ENCODE results near the gene ZNF385D. TPM values are rescaled to one million over a fixed set of nuclear protein-coding genes. Genes with fewer than 3 reads are reported as not detected.

ZNF385D gene
- total and polyA plus RNA-seq, 2 experiments from 2014 or later = 2.7 to 12.3 TPM

DNA sequence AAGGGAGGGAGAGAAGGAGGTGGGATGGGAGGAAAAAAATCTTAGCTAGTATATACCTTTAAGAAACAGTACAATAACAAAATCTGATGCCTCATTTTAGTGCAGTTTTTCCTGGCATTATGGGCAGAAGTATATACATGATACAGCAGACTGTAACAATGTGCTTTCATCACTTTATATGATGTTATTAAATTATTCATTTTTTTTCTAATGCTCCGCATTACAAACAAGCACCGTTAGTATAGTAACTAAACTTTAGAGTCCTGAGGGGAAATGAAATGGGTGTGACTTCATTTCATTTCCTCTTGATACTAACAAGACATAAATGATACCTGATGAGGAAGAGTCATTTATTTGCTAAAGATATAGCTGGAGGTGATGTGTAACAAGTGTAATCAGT lies 325.3 kb downstream of the ZNF385D start (continued):
- TF ChIP-seq, protein P1, sequence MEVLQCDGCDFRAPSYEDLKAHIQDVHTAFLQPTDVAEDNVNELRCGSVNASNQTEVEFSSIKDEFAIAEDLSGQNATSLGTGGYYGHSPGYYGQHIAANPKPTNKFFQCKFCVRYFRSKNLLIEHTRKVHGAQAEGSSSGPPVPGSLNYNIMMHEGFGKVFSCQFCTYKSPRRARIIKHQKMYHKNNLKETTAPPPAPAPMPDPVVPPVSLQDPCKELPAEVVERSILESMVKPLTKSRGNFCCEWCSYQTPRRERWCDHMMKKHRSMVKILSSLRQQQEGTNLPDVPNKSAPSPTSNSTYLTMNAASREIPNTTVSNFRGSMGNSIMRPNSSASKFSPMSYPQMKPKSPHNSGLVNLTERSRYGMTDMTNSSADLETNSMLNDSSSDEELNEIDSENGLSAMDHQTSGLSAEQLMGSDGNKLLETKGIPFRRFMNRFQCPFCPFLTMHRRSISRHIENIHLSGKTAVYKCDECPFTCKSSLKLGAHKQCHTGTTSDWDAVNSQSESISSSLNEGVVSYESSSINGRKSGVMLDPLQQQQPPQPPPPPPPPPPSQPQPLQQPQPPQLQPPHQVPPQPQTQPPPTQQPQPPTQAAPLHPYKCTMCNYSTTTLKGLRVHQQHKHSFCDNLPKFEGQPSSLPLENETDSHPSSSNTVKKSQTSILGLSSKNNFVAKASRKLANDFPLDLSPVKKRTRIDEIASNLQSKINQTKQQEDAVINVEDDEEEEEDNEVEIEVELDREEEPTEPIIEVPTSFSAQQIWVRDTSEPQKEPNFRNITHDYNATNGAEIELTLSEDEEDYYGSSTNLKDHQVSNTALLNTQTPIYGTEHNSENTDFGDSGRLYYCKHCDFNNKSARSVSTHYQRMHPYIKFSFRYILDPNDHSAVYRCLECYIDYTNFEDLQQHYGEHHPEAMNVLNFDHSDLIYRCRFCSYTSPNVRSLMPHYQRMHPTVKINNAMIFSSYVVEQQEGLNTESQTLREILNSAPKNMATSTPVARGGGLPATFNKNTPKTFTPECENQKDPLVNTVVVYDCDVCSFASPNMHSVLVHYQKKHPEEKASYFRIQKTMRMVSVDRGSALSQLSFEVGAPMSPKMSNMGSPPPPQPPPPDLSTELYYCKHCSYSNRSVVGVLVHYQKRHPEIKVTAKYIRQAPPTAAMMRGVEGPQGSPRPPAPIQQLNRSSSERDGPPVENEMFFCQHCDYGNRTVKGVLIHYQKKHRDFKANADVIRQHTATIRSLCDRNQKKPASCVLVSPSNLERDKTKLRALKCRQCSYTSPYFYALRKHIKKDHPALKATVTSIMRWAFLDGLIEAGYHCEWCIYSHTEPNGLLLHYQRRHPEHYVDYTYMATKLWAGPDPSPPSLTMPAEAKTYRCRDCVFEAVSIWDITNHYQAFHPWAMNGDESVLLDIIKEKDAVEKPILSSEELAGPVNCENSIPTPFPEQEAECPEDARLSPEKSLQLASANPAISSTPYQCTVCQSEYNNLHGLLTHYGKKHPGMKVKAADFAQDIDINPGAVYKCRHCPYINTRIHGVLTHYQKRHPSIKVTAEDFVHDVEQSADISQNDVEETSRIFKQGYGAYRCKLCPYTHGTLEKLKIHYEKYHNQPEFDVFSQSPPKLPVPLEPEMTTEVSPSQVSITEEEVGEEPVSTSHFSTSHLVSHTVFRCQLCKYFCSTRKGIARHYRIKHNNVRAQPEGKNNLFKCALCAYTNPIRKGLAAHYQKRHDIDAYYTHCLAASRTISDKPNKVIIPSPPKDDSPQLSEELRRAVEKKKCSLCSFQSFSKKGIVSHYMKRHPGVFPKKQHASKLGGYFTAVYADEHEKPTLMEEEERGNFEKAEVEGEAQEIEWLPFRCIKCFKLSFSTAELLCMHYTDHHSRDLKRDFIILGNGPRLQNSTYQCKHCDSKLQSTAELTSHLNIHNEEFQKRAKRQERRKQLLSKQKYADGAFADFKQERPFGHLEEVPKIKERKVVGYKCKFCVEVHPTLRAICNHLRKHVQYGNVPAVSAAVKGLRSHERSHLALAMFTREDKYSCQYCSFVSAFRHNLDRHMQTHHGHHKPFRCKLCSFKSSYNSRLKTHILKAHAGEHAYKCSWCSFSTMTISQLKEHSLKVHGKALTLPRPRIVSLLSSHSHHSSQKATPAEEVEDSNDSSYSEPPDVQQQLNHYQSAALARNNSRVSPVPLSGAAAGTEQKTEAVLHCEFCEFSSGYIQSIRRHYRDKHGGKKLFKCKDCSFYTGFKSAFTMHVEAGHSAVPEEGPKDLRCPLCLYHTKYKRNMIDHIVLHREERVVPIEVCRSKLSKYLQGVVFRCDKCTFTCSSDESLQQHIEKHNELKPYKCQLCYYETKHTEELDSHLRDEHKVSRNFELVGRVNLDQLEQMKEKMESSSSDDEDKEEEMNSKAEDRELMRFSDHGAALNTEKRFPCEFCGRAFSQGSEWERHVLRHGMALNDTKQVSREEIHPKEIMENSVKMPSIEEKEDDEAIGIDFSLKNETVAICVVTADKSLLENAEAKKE (CRISPR knock-in tag; IDR thresholded peaks at IDR 0.05) = no peak
- no peak for TF ChIP-seq EZH2phosphoT487 (IDR thresholded peaks at IDR 0.05; ENCODE audit: unreplicated experiment)
- no peak for TF ChIP-seq ZNF331 (CRISPR knock-in tag; IDR thresholded peaks at IDR 0.05; ENCODE audit: low read depth)
- TF ChIP-seq, protein P2, sequence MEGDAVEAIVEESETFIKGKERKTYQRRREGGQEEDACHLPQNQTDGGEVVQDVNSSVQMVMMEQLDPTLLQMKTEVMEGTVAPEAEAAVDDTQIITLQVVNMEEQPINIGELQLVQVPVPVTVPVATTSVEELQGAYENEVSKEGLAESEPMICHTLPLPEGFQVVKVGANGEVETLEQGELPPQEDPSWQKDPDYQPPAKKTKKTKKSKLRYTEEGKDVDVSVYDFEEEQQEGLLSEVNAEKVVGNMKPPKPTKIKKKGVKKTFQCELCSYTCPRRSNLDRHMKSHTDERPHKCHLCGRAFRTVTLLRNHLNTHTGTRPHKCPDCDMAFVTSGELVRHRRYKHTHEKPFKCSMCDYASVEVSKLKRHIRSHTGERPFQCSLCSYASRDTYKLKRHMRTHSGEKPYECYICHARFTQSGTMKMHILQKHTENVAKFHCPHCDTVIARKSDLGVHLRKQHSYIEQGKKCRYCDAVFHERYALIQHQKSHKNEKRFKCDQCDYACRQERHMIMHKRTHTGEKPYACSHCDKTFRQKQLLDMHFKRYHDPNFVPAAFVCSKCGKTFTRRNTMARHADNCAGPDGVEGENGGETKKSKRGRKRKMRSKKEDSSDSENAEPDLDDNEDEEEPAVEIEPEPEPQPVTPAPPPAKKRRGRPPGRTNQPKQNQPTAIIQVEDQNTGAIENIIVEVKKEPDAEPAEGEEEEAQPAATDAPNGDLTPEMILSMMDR (conservative IDR thresholded peaks at IDR 0.05; ENCODE audit: low read depth in 2 of 2) = no peak
- TF ChIP-seq, protein P3, sequence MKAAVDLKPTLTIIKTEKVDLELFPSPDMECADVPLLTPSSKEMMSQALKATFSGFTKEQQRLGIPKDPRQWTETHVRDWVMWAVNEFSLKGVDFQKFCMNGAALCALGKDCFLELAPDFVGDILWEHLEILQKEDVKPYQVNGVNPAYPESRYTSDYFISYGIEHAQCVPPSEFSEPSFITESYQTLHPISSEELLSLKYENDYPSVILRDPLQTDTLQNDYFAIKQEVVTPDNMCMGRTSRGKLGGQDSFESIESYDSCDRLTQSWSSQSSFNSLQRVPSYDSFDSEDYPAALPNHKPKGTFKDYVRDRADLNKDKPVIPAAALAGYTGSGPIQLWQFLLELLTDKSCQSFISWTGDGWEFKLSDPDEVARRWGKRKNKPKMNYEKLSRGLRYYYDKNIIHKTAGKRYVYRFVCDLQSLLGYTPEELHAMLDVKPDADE (IDR thresholded peaks at IDR 0.05) = no peak

DNA sequence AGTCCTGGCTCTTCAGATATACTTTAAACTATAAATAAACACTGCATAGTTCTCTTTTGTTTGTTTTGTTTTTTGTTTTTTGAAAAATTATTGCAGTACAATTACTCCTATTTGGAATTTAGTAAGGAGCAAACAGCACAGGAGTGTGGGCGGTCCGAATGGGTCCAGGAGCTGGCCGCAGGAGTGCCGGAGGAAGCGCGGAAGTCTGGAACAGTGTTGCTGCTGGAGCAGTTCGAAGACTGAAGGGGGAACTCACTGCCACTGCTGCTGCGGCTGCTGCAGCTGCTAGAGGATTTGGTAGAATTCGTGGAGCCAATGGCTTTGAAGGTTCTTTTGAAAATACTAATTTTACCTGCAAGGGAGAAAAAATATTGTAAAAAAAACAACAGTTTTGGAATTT lies 329.9 kb downstream of the ZNF385D start:
- Histone ChIP-seq H2AFZ (no peak overlapping the region), H3K36me3 (ENCODE audit: insufficient read depth) (no peaks in the 10 kb centered on the region), H3K4me1 (ENCODE audit: insufficient read depth) (peaks cover 16% of the 10 kb centered on the region; the same call in 1 of the 2 replicates), H3K9me2 (ENCODE audit: insufficient read depth) (no peaks in the 10 kb centered on the region), H3K27ac (ENCODE audit: low read depth) (no peak overlapping the region), H3K4me2 (no peak overlapping the region), H3K4me3 (no peak overlapping the region), H3F3A (replicated peaks; ENCODE audit: low read depth) (no peaks in the 10 kb centered on the region), H4K20me1 (replicated peaks; ENCODE audit: insufficient read depth) (no peaks in the 10 kb centered on the region), H3K27me3 (ENCODE audit: insufficient read depth) (no peaks in the 10 kb centered on the region), H3K79me2 (replicated peaks; ENCODE audit: insufficient read depth) (no peaks in the 10 kb centered on the region)
- H3K4me3 Mint-ChIP-seq = no peak overlapping the region
- H3K4me1 Mint-ChIP-seq = peaks cover 25% of the 10 kb centered on the region
- no peaks in the 10 kb centered on the region for H3K36me3 Mint-ChIP-seq (ENCODE audit: low read depth)
- DNase-seq (ENCODE audit: low spot score) = peak; percentile 20
- peak; percentile 62 for ATAC-seq
- no peak overlapping the region for H3K27ac Mint-ChIP-seq
- peaks cover 2% of the 10 kb centered on the region for H3K27me3 Mint-ChIP-seq (ENCODE audit: insufficient read depth, low read depth, poor library complexity)
- H3K9me3 Mint-ChIP-seq = no peaks in the 10 kb centered on the region
- TF ChIP-seq, protein P1 (CRISPR knock-in tag; IDR thresholded peaks at IDR 0.05) = no peak
- TF ChIP-seq ZNF331 (CRISPR knock-in tag; IDR thresholded peaks at IDR 0.05; ENCODE audit: low read depth) = no peak

Data from GM23338 (cell line).